Heart left ventricle (tissue), 16 donors: ENCODE results near the gene GET3. TPM values are rescaled to one million over a fixed set of nuclear protein-coding genes. Genes with fewer than 3 reads are reported as not detected.

Source experiments
- ATAC-seq, 4 donors: fragments of 200-7000 bp; cut with Tn5 transposase; one replicate each; pipeline ENCODE4 v1.9.1; 2020 to 2022; ENCODE audit warnings: moderate library complexity in 4 of 4, mild to moderate bottlenecking in 3 of 4, moderate number of reproducible peaks in 1 of 4
- DNase-seq, 5 donors: peaks; one replicate each; pipeline ENCODE4 v3.0.0-alpha.2; 2020
- H3K27ac ChIP-seq, 12 donors: fragments of 200-600 bp; sonication (generic) in 4 of 12; one replicate each; pipeline versions ENCODE4 v1.5.0 to v1.8.0; 2016 to 2022; ENCODE audit warnings: mild to moderate bottlenecking in 2 of 12
- H3K27me3 ChIP-seq, 9 donors: fragments of 200-600 bp; sonication (generic) in 2 of 9; one replicate each; pipeline versions ENCODE4 v1.5.1 to v1.8.0; 2016 to 2022; ENCODE audit warnings: mild to moderate bottlenecking in 3 of 9
- H3K36me3 ChIP-seq, 9 donors: fragments of 200-600 bp; sonication (generic) in 2 of 9; one replicate each; pipeline versions ENCODE4 v1.5.0 to v1.8.0; 2018 to 2022; ENCODE audit warnings: mild to moderate bottlenecking in 2 of 9
- H3K4me1 ChIP-seq, 12 donors: fragments of 200-600 bp; sonication (generic) in 4 of 12; one replicate each; pipeline versions ENCODE4 v1.5.0 to v1.8.0; 2016 to 2022; ENCODE audit warnings: mild to moderate bottlenecking in 3 of 12
- H3K4me3 ChIP-seq, 12 donors: fragments of 200-600 bp; sonication (generic) in 4 of 12; one replicate each; pipeline versions ENCODE4 v1.5.0 to v1.8.0; 2017 to 2022; ENCODE audit warnings: mild to moderate bottlenecking in 9 of 12, moderate library complexity in 4 of 12
- H3K9me3 ChIP-seq, 12 donors: fragments of 200-600 bp; sonication (generic) in 4 of 12; one replicate each; pipeline versions ENCODE4 v1.5.0 to v1.8.0; 2016 to 2022; ENCODE audit warnings: mild to moderate bottlenecking in 1 of 12
- POLR2A ChIP-seq, 2 donors: fragments of 450-650 bp; IDR thresholded peaks; one replicate each; pipeline ENCODE4 v1.6.1; 2017; ENCODE audit warnings: antibody characterized with exemption in 2 of 2, mild to moderate bottlenecking in 2 of 2, moderate library complexity in 2 of 2
- WGBS, 4 donors: extraction: QIAGEN DNeasy Blood & Tissue Kit in 2 of 4; methylation state at CpG; one replicate each; pipeline versions ENCODE4 v1.1.5 to v1.1.7; 2013 to 2018; 5-methylcytosine and 5-hydroxymethylcytosine counted together
- intact Hi-C, 10 donors: fragments of 100-400 bp; cut with DNase I; formaldehyde crosslinking; loops; one replicate each; pipeline versions ENCODE4 v1.11.1 to v1.14.2; 2022
- polyA plus RNA-seq, 2 donors: library from polyadenylated mRNA; stranded (reverse); fragments of 200-250 nt; gene quantifications; one replicate each; pipeline ENCODE4 v1.2.3, GENCODE V29; 2013
- total RNA-seq, 9 donors: library from RNA; depleted of rRNA in 2 of 9; stranded (reverse); fragments of >200 nt in 2 of 9; fragmentation: NEBNext Ultra II Directional in 3 of 9; extraction: Animal tissue kit (Norgen Biotek cat#: 25700) in 3 of 9; gene quantifications; one replicate each; pipeline versions ENCODE4 v1.1.0 to v1.2.4, GENCODE V29; 2016 to 2023
- TF ChIP-seq, protein P1 (sequence below), 12 donors: fragments of 200-600 bp; sonication (generic) in 4 of 12; IDR thresholded peaks; one replicate each; pipeline versions ENCODE4 v1.5.0 to v1.8.0; 2018 to 2022; ENCODE audit warnings: antibody characterized with exemption in 12 of 12, mild to moderate bottlenecking in 5 of 12
- donor health status: ischemic (EF 13 %, LVEDD 7.1; RV severe dilation, severe dysfunction).
- donor health status: healthy with polysubstance abuse.
- donor health status: DM: no; HTN: yes; CAD: no.
- donor health status: DM: no; HTN: no; CAD: no.
- donor health status: ischemic (EF 25% LVEDD 6.9; RV normal size, moderate dysfunction).
- donor health status: ischemic (EF 25% LVEDD 5.7; RV mildly dilated, moderate dysfunction).
- donor health status: healthy.
- donor health status: DM: yes; HTN: yes; CAD: no.
- donor health status: ischemic (EF 35%, LVEDD 5.7; RV mildly dilated, moderate dysfunction).
- donor health status: nonischemic (EF 11% LVEDD 7.7; RV severe dilation, severe dysfunction).
- donor health status: DM: yes; HTN: yes; CAD: no.
- donor health status: PGD.
- donor health status: ischemic (EF 29% LVEDD 5.4; RV normal size, mild dysfunction).
- donor health status: nonischemic (EF 23%, LVEDD 6.1; RV moderate dilation, normal function).

The GET3 gene
- total and polyA plus RNA-seq, 11 donors = 54.3 to 133 (median 62.9) TPM

DNA sequence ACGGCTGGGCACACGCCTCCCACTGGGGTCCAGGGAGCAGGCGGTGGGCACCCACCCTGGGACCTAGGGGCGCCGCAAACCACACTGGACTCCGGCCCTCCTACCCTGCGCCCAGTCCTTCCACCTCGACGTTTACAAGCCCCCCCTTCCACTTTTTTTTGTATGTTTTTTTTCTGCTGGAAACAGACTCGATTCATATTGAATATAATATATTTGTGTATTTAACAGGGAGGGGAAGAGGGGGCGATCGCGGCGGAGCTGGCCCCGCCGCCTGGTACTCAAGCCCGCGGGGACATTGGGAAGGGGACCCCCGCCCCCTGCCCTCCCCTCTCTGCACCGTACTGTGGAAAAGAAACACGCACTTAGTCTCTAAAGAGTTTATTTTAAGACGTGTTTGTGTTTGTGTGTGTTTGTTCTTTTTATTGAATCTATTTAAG, 55.6 kb downstream of the GET3 start:
- 0 to 1% (median 0%) methylated on average over 22 of the region's 22 CpGs for WGBS, 4 donors
- Histone ChIP-seq H3K9me3 (no peaks in the 10 kb centered on the region), H3K4me1 (peaks cover 3 to 56% (median 38%) of the 10 kb centered on the region in 12 donors), H3K27me3 (no peaks in the 10 kb centered on the region), H3K4me3 (peak overlapping the region; percentile 43 to 99 (median 84)), H3K27ac (peak overlapping the region; percentile 95 to 100 (median 99)), H3K36me3 (peaks cover 0 to 12% (median 8%) of the 10 kb centered on the region in 9 donors)
- TF ChIP-seq, protein P1, sequence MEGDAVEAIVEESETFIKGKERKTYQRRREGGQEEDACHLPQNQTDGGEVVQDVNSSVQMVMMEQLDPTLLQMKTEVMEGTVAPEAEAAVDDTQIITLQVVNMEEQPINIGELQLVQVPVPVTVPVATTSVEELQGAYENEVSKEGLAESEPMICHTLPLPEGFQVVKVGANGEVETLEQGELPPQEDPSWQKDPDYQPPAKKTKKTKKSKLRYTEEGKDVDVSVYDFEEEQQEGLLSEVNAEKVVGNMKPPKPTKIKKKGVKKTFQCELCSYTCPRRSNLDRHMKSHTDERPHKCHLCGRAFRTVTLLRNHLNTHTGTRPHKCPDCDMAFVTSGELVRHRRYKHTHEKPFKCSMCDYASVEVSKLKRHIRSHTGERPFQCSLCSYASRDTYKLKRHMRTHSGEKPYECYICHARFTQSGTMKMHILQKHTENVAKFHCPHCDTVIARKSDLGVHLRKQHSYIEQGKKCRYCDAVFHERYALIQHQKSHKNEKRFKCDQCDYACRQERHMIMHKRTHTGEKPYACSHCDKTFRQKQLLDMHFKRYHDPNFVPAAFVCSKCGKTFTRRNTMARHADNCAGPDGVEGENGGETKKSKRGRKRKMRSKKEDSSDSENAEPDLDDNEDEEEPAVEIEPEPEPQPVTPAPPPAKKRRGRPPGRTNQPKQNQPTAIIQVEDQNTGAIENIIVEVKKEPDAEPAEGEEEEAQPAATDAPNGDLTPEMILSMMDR (IDR thresholded peaks at IDR 0.05) = no peak
- no peak for TF ChIP-seq POLR2A (IDR thresholded peaks at IDR 0.05)
- no peak for DNase-seq
- intact Hi-C loops = loop anchor here in 1 of 10 donors (2.0 kb wide), 1 partner anchor 14 kb away; no protein-coding TSS in a partner anchor
- no peak for ATAC-seq

DNA sequence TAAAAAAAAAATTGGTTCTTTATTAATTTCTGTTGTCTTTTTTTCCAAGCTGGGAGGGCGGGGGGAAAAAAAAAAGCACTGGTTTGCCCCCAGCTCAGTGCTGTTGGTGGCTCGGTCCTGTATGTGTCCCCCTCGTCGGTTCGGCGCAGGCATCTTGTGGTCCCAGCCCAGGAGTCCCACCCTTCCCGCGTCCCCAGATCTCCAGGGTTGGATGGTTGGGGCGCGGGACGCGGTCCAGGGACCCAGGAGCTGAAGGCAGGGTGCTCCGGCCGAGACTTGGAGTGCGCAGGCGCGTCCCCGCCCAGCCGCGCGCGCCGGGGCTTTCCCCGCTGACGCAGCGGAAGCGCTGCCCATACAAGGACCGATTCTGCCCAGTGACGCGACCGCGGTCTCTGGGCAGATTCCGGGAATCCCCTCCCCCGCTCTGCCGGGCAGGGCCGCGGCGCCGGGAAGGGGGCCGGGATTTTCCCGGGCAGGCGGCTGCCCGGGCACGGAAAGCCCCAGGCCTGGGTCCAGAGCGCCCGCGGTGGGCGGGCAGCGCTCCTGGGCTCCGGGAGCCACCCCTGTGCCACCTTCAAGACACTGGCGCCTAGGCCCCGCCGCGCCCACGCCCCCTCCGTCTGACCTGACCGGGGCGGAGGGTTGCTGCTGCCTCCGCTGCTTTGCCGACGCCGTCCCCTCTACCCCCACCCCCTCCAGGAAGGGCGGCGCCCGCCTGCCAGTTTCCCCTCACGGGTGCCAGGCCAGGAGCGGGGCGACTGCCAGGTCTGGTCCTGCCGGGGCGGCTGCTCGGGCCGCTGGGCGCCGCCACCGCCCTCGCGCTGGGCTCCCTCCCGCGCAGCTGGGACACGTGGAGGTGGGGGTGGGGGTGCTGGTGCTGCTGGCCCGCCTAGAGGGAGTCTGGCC, 56.2 kb downstream of the GET3 start:
- Histone ChIP-seq H3K9me3 (no peaks in the 10 kb centered on the region), H3K4me3 (peak overlapping the region; percentile 43 to 99 (median 84)), H3K27ac (peak overlapping the region; percentile 95 to 100 (median 99)), H3K4me1 (peaks cover 3 to 49% (median 31%) of the 10 kb centered on the region in 12 donors), H3K36me3 (peaks cover 0 to 19% (median 12%) of the 10 kb centered on the region in 9 donors), H3K27me3 (no peaks in the 10 kb centered on the region)
- peak; percentile 94 to 97 (median 95) for DNase-seq
- intact Hi-C loops = loop anchor here in 3 of 10 donors (2.0 kb wide), 2 partner anchors 15 to 17 kb away; no protein-coding TSS in a partner anchor
- peak; percentile 35 to 54 (median 45) for ATAC-seq
- WGBS, 4 donors = 0 to 1% (median 0%) methylated on average over 25 to 81 of the region's 81 CpGs
- TF ChIP-seq, protein P1 (IDR thresholded peaks at IDR 0.05) = peak in 3 of 12 donors; percentile 16 to 25 (median 23)
- peak in 1 of 2 donors; percentile 78 for TF ChIP-seq POLR2A (IDR thresholded peaks at IDR 0.05)

DNA sequence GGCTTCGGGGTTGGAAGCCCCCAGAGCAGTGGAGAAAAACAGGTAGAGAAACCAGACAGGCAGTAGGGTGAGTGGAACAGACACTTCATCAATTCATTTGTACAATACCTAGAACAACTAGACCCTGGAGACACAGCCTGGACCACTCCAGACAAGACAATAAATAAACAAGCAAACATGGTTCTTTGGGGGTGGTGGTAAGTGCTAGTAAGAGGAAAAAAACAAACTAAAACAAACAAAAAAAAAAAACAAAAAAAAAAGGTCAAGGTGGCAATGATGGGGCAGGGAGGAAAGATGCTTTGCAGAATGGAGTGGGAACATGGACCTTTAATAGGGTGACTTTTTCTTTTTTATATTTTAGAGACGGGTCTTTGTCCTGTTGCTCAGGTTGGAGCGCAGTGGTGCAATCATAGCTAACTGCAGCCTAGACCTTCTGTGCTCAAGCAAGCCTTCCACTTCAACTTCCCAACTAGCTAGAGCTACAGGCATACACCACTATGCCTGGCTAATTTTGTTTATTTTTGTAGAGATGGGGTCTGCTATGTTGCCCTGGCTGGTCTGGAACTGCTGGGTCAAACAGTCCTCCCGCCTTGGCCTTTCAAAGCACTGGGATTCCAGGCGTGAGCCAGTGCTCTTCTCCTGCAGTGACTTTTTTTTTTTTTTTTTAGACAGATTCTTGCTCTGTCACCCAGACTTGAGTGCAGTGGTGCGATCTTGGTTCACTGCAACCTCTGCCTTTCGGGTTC, 57.1 kb downstream of the GET3 start:
- Histone ChIP-seq H3K9me3 (no peaks in the 10 kb centered on the region), H3K27me3 (no peaks in the 10 kb centered on the region), H3K27ac (peak overlapping the region; percentile 95 to 100 (median 99)), H3K36me3 (peaks cover 0 to 27% (median 16%) of the 10 kb centered on the region in 9 donors), H3K4me1 (peaks cover 3 to 41% (median 23%) of the 10 kb centered on the region in 12 donors), H3K4me3 (peak overlapping the region; percentile 43 to 99 (median 84))
- 72 to 82% (median 77%) methylated on average over 7 of the region's 7 CpGs for WGBS, 4 donors
- DNase-seq = no peak
- intact Hi-C loops = loop anchor here in 2 of 10 donors (2.0 kb wide), 1 partner anchor 18 kb away; no protein-coding TSS in a partner anchor
- ATAC-seq = no peak
- TF ChIP-seq, protein P1 (IDR thresholded peaks at IDR 0.05) = no peak
- no peak for TF ChIP-seq POLR2A (IDR thresholded peaks at IDR 0.05)
